A172 (cell line): ENCODE measurements around the gene ITFG1. TPM values are rescaled to one million over a fixed set of nuclear protein-coding genes. Genes with fewer than 3 reads are reported as not detected.
"Not testable (repeated sequence)": the region's sequence is repeated elsewhere in the genome, so short reads cannot be mapped to it uniquely, and the experiment has no call there.

ENCODE experiments used
- DNase-seq: peaks from one replicate; pipeline ENCODE4 v3.0.0-alpha.2; 2015; ENCODE audit warnings: low spot score
- total RNA-seq: library from RNA; depleted of rRNA; stranded (reverse); fragments of >200 nt; shearing (Covaris generic); gene quantifications from 2 replicates; pipeline ENCODE4 v1.2.3, GENCODE V29; 2014

ITFG1 gene
- total RNA-seq, 1 experiment from 2014 or later = 73.8 TPM

- DNase-seq = no peak
Observed at GRCh38 chr16:47241061-47241460, 219.8 kb downstream of the ITFG1 start.

GRCh38 chr16:47236716-47237115, 224.1 kb downstream of the ITFG1 start:
- DNase-seq = no peak

- no peak for DNase-seq
Observed at GRCh38 chr16:47230296-47230695, 230.6 kb downstream of the ITFG1 start.

GRCh38 chr16:47229053-47230050, 231.5 kb downstream of the ITFG1 start:
- DNase-seq = no peak

GRCh38 chr16:47228241-47228640, 232.6 kb downstream of the ITFG1 start:
- DNase-seq = no peak

- no peak for DNase-seq
Observed at GRCh38 chr16:47213761-47214440, 247.0 kb downstream of the ITFG1 start.

GRCh38 chr16:47211218-47211617, 249.6 kb downstream of the ITFG1 start:
- DNase-seq = no peak

GRCh38 chr16:47204736-47205504, 255.9 kb downstream of the ITFG1 start:
- DNase-seq = no peak

GRCh38 chr16:47203433-47203832, 257.4 kb downstream of the ITFG1 start:
- not testable (repeated sequence) for DNase-seq

GRCh38 chr16:47198180-47198575, 262.7 kb downstream of the ITFG1 start:
- DNase-seq = no peak

GRCh38 chr16:47197536-47198179, 263.2 kb downstream of the ITFG1 start:
- DNase-seq = no peak

- no peak for DNase-seq
Observed at GRCh38 chr16:47196457-47196856, 264.4 kb downstream of the ITFG1 start.

- DNase-seq = no peak
Observed at GRCh38 chr16:47182318-47182717, 278.5 kb downstream of the ITFG1 start.

- not testable (repeated sequence) for DNase-seq
Observed at GRCh38 chr16:47181066-47181465, 279.8 kb downstream of the ITFG1 start.

- no peak for DNase-seq
Observed at GRCh38 chr16:47180073-47180472, 280.8 kb downstream of the ITFG1 start.

- DNase-seq = no peak
Observed at GRCh38 chr16:47175152-47175551, 285.7 kb downstream of the ITFG1 start.

- no peak for DNase-seq
Observed at GRCh38 chr16:47162670-47163420, 298.0 kb downstream of the ITFG1 start.

- DNase-seq = no peak
Observed at GRCh38 chr16:47161464-47161863, 299.4 kb downstream of the ITFG1 start.

GRCh38 chr16:47160422-47160821, 300.4 kb downstream of the ITFG1 start:
- DNase-seq = no peak

GRCh38 chr16:47158992-47159391, 301.9 kb downstream of the ITFG1 start:
- DNase-seq = no peak
